GM19452 (cell line): Measurements from ENCODE around the gene GALNT18.

Experiments
- ATAC-seq: cut with Tn5 transposase; IDR thresholded peaks from one replicate; pipeline ENCODE4 v1.9.1; 2021; ENCODE audit not compliant: unreplicated experiment

The GALNT18 gene

DNA sequence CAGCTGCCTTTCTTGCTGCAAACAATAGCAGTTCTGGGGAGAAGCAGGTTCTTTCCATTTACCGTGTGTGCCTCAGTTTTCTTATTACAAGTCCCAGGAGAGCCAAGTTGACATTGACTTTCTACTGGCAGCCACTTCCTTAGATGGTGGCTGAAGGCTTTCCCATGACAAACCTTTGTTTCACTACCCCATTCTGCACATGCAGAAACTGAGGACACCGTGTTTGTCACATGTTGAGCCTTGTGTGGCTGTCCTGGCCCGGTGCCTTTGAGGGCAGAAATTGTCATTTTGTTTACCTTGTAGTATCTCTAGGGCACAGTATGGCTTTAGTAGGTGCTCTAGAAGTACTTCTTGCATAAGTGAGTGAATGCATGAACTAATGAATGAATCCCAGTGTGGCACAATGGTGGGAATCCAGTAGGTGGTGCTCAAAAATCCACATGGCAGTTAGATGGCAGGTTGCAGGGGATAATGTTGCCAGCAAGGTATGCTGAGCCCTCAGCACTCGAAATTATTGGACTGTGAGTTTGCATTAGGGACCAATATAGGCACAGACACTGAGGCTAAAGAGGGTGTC, 370.3 kb downstream of the GALNT18 start:
- no peak for ATAC-seq

DNA sequence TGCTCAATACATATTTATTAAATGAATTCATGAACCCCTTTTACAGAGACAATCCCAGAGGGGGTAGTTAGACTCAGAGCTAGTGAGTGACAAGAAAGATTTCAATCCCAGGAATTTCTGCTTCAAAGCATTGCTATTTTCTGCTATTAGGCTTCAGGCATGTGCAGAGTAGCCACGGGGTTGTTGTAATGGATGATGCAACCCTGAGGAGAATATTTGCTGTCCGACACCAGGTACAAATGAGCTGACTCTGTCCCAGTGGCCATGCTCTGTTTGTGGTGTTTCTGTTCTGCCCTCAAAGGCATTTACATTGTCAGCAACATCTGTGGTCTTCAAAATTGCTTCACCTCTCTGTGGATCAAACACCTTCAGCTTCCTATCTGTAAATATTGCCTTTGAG, 371.3 kb downstream of the GALNT18 start:
- ATAC-seq: no peak

DNA sequence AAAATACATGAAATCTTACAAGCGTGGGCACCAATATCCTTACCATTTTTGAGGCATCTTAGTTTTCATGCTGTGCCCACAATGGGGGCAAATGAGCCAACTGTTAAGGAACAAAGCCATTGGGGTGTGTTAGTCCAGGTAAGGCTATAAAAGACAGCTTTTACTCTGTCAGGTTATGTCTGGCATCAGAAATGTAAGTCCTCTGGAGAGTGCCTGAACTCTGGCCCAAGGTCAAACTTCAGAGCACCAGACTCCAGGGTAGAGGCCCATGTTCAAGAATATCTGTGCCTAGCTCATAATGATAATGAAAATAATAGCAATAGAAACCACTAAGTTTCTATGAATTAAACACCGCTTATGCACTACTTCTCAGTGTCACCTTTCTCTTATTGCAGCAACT, 374.2 kb downstream of the GALNT18 start:
- no peak for ATAC-seq

GRCh38 chr11:11247086-11247485, 374.7 kb downstream of the GALNT18 start:
- ATAC-seq: no peak

- ATAC-seq: no peak
Measured at GRCh38 chr11:11246166-11246565, 375.6 kb downstream of the GALNT18 start.

DNA sequence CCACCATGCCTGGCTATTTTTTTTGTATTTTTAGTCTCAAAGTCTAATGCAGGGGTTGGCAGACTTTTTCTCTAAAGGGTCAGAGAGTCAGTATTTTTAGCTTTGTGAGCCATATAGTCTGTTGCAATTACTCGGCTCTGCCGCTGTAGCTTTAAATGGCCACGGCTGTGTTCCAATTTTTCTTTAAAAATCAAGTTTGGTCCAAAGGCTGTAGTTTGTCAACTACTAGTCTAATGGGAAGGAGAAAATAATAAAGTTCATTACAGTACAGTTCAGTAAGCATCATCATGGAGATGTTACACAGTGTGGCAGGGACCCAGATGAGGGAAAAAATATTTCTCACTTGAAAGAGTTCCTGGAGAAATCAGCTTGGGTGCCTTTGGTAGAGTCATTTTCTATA, 376.4 kb downstream of the GALNT18 start:
- no peak for ATAC-seq

- ATAC-seq: no peak
Measured at GRCh38 chr11:11244470-11245080, 377.2 kb downstream of the GALNT18 start.

- ATAC-seq: no peak
Measured at GRCh38 chr11:11243590-11244469, 378.0 kb downstream of the GALNT18 start.

DNA sequence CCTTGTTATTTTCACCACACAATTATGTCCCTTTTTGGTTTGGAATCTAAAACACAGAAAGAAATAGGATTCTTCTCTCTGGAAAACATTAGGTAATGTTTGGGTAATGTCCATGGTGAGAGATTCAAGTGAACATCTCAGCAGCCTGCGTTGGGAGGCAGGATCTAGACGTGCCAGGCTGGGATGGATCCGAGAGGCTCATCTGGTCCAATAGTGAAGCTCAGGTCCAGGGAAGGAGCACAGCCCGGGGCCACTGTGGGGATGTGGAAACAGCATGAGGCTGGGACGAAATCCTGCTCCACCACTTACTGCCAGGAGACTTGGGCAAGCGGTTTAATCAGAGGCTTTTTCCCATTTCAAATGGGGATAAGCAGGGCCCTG, 378.6 kb downstream of the GALNT18 start:
- no peak for ATAC-seq

DNA sequence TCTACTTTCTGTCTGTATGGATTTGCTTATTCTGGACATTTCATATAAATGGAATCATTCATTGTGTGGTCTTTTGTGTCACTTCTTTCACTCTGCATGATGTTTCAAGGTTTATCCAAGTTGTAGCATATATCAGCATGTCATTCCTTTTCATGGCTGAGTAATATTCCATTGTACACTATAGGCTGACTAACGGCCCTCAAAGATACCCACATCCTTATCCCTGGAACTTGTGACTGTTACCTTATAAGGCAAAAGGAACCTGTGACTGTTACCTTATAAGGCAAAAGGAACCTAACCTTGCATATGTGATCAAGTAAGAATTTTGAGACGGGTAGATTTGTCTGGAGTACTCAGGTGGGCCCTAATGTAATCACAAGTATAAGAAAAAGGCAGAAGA, 380.5 kb downstream of the GALNT18 start:
- no peak for ATAC-seq

DNA sequence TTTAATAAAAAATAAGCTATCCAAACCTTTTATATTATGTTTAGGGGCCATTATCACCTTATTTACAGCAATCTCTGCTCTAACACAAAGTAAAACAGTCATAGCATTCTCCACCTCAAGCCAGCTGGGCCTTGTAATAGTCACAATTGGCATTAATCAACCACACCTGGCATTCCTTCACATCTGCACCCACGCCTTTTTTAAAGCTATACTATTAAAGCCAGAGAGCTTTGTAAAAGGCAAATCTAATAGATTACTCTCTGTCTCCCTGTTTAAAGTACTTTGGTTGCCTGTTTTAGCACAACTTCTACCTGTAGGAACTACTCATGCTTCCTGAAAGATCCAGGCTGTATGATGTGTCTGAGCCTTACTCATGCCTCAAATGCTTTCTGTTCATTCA, 381.8 kb downstream of the GALNT18 start:
- no peak for ATAC-seq

GRCh38 chr11:11237070-11237832, 384.6 kb downstream of the GALNT18 start:
- ATAC-seq: no peak

DNA sequence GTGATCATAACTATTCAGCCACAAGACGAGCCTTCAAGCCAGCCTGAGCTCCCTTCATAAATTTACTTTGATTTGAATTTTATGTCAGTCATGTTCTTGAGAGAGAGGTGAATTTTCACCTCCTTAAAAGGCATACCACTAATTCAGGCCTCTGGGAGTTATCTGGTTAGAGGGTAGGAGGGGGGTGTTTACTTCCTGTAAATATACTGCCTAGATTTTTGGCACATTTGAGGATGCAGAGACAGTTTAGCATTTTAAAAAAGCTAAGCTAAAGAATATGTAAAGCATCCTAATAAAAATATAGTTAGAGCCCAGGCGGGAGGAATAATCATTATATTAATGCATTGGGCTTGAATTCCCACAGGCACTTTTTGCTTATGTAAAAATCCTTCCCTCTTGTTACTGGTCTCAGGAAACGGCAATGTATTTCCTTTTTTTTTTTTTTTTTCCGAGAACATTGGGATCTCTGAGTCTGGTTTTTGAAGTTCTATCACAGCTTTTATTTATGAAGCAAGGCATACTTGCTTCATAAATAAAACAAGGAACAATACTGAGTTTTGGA, 385.2 kb downstream of the GALNT18 start:
- no peak for ATAC-seq

DNA sequence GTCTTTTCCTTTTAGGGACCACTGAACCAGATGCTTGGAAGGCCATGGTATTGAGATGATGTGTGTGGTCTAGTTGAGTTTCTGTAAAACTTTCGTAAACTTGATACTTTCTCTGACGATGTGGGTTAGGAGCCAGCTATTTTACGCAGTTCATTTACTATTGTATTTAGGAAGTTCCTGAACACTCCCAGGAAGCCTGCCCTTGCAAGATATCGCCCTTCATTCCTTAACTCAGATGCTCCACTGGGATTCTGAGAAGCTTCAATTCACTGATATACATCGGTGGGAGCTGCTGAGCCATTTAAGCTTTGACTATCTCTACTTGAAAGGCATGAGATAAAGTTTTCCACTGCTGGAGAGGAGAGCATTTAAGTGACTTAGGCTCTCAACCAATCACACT, 390.0 kb downstream of the GALNT18 start:
- no peak for ATAC-seq

- no peak for ATAC-seq
Measured at GRCh38 chr11:11230802-11231562, 390.8 kb downstream of the GALNT18 start.

GRCh38 chr11:11230087-11230486, 391.7 kb downstream of the GALNT18 start:
- no peak for ATAC-seq

- no peak for ATAC-seq
Measured at GRCh38 chr11:11229647-11230046, 392.2 kb downstream of the GALNT18 start.

DNA sequence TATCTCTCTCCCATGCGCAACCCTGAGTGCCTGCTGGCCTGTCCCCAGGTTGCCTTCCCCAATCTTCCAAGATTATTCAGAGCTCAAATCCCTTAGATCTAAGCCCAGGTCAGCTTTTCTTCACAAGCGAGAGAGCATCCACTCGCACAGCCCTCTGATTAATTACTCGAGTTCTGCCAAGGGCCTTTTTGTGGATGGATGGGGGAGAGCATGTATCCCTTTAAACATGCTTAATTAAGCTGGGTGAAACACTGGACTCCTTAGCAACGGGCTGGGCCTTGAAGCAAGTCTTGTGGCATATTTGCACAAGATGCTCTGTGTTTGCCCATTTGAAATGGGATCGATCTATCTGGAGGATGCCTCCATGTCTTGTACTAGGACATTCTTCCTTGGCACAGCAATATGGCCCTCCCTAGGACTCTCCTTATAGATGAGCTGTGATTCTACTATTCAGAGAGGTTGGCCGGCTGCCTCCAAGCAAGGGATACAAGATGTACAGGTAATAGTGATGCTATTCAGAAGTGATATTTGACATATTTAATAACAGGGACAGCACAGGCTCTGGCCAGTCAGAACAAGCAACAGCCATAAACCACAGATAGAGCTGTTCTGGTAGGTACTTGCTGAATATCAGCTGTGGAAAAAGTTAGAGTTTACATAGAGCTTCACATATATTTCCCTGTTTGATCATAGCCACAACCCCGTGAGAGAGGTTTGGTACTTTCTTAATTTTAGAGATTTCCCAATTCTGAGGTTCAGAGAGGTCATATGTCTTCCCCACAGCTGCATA, 394.3 kb downstream of the GALNT18 start:
- ATAC-seq: no peak
